Measurements from ENCODE around the gene PDE6A.

- no peak for TF ChIP-seq POLR2AphosphoS5 (IDR thresholded peaks at IDR 0.05; ENCODE audit: insufficient read depth, low read depth, low read length)
- TF ChIP-seq CTCF (IDR thresholded peaks at IDR 0.05; ENCODE audit: extremely low read depth in 1 of 2, insufficient read depth in 1 of 2, low read depth in 1 of 2, low read length in 2 of 2): no peak
- TF ChIP-seq POLR2A (IDR thresholded peaks at IDR 0.05; ENCODE audit: low read depth, low read length): no peak
- TF ChIP-seq JUN (IDR thresholded peaks at IDR 0.05; ENCODE audit: borderline replicate concordance, insufficient read depth, insufficient read length, low read depth): no peak
Observed at GRCh38 chr5:149855366-149855765, 89.2 kb downstream of the PDE6A start.
